ENCODE measurements around the gene SLC35E3. TPM values are rescaled to one million over a fixed set of nuclear protein-coding genes. Genes with fewer than 3 reads are reported as not detected.
"Not testable (repeated sequence)": the region's sequence is repeated elsewhere in the genome, so short reads cannot be mapped to it uniquely, and the experiment has no call there.

Gene SLC35E3
- total and polyA plus RNA-seq, 2 donors = 6.6 to 8.8 TPM

DNA sequence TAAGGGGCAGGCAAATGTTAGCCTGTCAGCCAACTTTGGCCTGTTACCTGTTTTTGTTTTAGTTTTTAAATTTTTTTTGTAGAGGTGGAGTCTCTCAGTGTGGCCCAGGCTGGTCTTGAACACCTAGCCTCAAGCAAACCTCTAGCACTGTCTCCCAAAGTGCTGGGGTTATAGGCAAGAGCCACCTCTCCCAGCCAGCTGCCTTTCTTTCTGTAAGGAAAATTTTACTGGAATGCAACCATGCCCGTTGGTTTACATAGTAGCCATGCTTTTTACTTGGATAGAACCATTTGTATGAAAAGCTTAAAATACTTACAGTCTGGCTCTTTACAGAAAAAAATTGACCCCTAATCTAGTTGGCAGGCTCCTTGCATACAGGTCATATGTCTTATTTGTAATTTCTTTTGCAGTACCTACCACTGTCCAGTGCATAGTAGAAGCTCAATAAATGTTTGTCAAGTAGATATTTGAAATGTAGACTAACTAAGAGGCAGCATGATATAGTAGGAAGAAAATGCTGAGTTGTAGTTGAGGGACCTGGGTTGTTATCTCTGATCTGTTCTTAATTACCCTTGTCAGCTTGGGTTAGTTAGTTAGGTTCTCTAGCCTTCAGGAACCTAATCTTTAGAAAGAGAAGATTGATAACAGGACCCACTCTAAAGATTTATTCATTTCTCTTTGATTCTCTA is 66.7 kb downstream of the SLC35E3 start:
- H3K27ac ChIP-seq (ENCODE audit: low read depth in 1 of 2, low read length in 1 of 2) = no peak overlapping the region

GRCh38 chr12:68813242-68813593 is 67.2 kb downstream of the SLC35E3 start:
- Histone ChIP-seq H3K36me3 (ENCODE audit: control insufficient read depth in 2 of 2, insufficient read depth in 2 of 2, low read length in 1 of 2) (peaks cover 8 to 79% of the 10 kb centered on the region in 2 donors), H3K4me3 (ENCODE audit: low read length in 2 of 2) (no peak overlapping the region), H3K4me1 (ENCODE audit: control insufficient read depth in 2 of 2, insufficient read depth in 2 of 2, low read length in 2 of 2) (peaks cover 0 to 12% of the 10 kb centered on the region in 2 donors), H3K27ac (ENCODE audit: low read depth in 1 of 2, low read length in 1 of 2) (no peak overlapping the region), H3K27me3 (ENCODE audit: control insufficient read depth in 2 of 2, insufficient read depth in 1 of 2, low read length in 1 of 2) (no peaks in the 10 kb centered on the region), H3K9me3 (ENCODE audit: control insufficient read depth in 2 of 2, insufficient read depth in 1 of 2, low read length in 1 of 2) (no peaks in the 10 kb centered on the region)
- no peak for DNase-seq (ENCODE audit: low read depth in 6 of 9, low spot score in 9 of 9)
- WGBS = 95% methylated on average over 2 of the region's 2 CpGs

More for the DNA sequence above, 66.7 kb downstream of the SLC35E3 start:
- Histone ChIP-seq H3K4me3 (ENCODE audit: low read length in 2 of 2) (no peak overlapping the region), H3K9me3 (ENCODE audit: control insufficient read depth in 2 of 2, insufficient read depth in 1 of 2, low read length in 1 of 2) (no peaks in the 10 kb centered on the region), H3K36me3 (ENCODE audit: control insufficient read depth in 2 of 2, insufficient read depth in 2 of 2, low read length in 1 of 2) (peaks cover 8 to 75% of the 10 kb centered on the region in 2 donors), H3K4me1 (ENCODE audit: control insufficient read depth in 2 of 2, insufficient read depth in 2 of 2, low read length in 2 of 2) (peaks cover 0 to 12% of the 10 kb centered on the region in 2 donors), H3K27me3 (ENCODE audit: control insufficient read depth in 2 of 2, insufficient read depth in 1 of 2, low read length in 1 of 2) (no peaks in the 10 kb centered on the region)
- WGBS = 95% methylated on average over 1 of the region's 1 CpG
- DNase-seq (ENCODE audit: low read depth in 6 of 9, low spot score in 9 of 9) = no peak

DNA sequence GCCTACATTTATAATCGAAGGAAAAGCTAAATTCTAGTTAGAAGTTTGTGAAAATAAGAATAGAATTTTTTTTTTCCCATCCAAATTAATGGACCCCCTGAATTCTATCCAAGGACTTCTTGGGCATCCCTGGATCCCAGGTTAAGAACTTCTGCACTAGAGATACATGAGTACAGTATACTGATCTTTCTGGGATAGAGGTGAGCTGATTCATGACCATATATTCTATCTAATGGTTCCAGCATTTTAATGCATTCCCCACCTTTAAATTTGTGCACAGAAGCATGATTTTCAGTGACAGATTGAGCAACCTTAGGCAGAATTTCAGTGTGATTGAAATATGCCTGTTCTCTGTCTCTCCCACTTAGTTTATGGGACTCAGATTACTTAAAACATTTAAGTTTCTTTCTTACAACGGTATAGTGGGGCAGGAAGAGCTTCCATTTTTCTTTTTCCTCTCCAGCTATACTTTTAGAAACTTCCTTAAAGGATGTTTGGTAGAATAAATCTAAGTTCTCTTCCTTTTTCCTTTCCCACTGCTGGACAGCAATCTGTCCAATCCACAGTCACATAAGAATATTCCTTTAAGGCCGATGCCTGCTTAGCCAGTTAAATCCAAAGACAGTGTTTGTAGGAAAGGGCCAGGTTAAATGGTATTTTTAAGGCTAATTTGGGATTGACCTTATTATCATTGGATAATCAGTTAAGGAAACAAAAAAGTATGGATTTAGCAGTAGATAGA is 68.7 kb downstream of the SLC35E3 start:
- peaks cover 0 to 6% of the 10 kb centered on the region in 2 donors for H3K4me1 ChIP-seq (ENCODE audit: control insufficient read depth in 2 of 2, insufficient read depth in 2 of 2, low read length in 2 of 2)

GRCh38 chr12:68815232-68815927 is 69.4 kb downstream of the SLC35E3 start:
- Histone ChIP-seq H3K36me3 (ENCODE audit: control insufficient read depth in 2 of 2, insufficient read depth in 2 of 2, low read length in 1 of 2) (peaks cover 4 to 81% of the 10 kb centered on the region in 2 donors), H3K27ac (ENCODE audit: low read depth in 1 of 2, low read length in 1 of 2) (no peak overlapping the region)
- WGBS = 95% methylated on average over 5 of the region's 5 CpGs

More for the DNA sequence above, 68.7 kb downstream of the SLC35E3 start:
- Histone ChIP-seq H3K27ac (ENCODE audit: low read depth in 1 of 2, low read length in 1 of 2) (no peak overlapping the region), H3K4me3 (ENCODE audit: low read length in 2 of 2) (no peak overlapping the region), H3K9me3 (ENCODE audit: control insufficient read depth in 2 of 2, insufficient read depth in 1 of 2, low read length in 1 of 2) (no peaks in the 10 kb centered on the region), H3K36me3 (ENCODE audit: control insufficient read depth in 2 of 2, insufficient read depth in 2 of 2, low read length in 1 of 2) (peaks cover 8 to 82% of the 10 kb centered on the region in 2 donors), H3K27me3 (ENCODE audit: control insufficient read depth in 2 of 2, insufficient read depth in 1 of 2, low read length in 1 of 2) (no peaks in the 10 kb centered on the region)
- WGBS = 82% methylated on average over 3 of the region's 3 CpGs
- DNase-seq (ENCODE audit: low read depth in 6 of 9, low spot score in 9 of 9) = no peak

DNA sequence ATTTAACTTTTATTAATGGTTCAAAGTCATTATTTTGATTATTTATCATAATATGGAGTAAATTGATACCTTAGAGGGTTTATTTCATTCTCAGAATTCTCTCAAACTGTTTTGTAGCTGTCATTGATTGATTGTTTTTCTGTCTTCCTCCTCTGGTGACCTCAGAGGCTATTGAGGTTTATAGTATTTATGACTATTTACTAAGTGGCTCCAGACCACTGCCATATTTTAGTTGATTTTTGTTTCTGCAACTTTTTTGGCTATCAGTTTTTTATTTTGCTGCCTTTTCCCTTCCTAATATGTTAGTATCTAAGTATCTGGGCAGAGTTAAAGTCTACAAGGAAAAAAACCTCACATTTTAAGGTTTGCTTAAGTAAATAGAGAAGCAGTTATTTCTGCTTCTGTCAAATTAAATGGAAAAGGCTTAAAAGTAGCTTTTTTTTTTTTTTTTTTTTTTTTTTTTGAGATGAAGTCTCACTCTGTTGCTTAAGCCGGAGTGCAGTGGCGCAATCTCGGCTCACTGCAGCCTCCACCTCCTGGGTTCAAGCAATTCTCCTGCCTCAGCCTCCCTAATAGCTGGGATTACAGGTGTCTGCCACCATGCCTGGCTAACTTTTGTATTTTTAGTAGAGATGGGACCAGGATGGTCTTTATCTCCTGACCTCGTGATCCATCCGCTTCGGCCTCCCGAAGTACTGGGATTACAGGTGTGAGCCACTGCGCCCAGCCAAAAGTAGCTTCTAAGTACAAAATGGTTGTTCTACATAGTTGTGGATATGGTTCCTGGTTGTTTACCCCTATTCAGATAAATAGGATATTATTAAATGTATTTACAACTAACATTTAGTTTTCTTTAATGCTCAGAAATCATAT is 70.2 kb downstream of the SLC35E3 start:
- WGBS = over 99% methylated on average over 8 of the region's 8 CpGs
- no peaks in the 10 kb centered on the region for H3K27me3 ChIP-seq (ENCODE audit: control insufficient read depth in 2 of 2, insufficient read depth in 1 of 2, low read length in 1 of 2)
- DNase-seq (ENCODE audit: low read depth in 6 of 9, low spot score in 9 of 9) = no peak
- H3K4me3 ChIP-seq (ENCODE audit: low read length in 2 of 2) = no peak overlapping the region
- no peak overlapping the region for H3K27ac ChIP-seq (ENCODE audit: low read depth in 1 of 2, low read length in 1 of 2)
- H3K36me3 ChIP-seq (ENCODE audit: control insufficient read depth in 2 of 2, insufficient read depth in 2 of 2, low read length in 1 of 2) = peaks cover 6 to 85% of the 10 kb centered on the region in 2 donors
- no peaks in the 10 kb centered on the region for H3K9me3 ChIP-seq (ENCODE audit: control insufficient read depth in 2 of 2, insufficient read depth in 1 of 2, low read length in 1 of 2)
- peaks cover 0 to 3% of the 10 kb centered on the region in 2 donors for H3K4me1 ChIP-seq (ENCODE audit: control insufficient read depth in 2 of 2, insufficient read depth in 2 of 2, low read length in 2 of 2)

More at GRCh38 chr12:68815232-68815927, 69.4 kb downstream of the SLC35E3 start:
- no peaks in the 10 kb centered on the region for H3K9me3 ChIP-seq (ENCODE audit: control insufficient read depth in 2 of 2, insufficient read depth in 1 of 2, low read length in 1 of 2)
- DNase-seq (ENCODE audit: low read depth in 6 of 9, low spot score in 9 of 9) = no peak
- H3K4me1 ChIP-seq (ENCODE audit: control insufficient read depth in 2 of 2, insufficient read depth in 2 of 2, low read length in 2 of 2) = peaks cover 0 to 3% of the 10 kb centered on the region in 2 donors
- no peaks in the 10 kb centered on the region for H3K27me3 ChIP-seq (ENCODE audit: control insufficient read depth in 2 of 2, insufficient read depth in 1 of 2, low read length in 1 of 2)
- H3K4me3 ChIP-seq (ENCODE audit: low read length in 2 of 2) = no peak overlapping the region

DNA sequence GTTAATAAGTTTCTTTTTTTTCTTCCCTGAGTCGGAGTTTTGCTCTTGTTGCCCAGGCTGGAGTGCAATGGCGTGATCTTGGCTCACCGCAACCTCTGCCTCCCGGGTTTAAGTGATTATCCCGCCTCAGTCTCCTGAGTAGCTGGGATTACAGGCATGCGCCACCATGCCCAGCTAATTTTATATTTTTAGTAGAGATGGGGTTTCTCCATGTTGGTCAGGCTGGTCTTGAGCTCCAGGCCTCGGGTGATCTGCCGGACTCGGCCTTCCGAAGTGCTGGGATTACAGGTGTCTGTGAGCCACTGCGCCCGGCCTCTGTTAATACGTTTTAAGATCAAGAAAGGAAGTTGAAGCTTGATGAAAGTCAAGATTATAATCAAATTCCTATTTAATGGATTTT is 73.5 kb downstream of the SLC35E3 start:
- WGBS = 97% methylated on average over 13 of the region's 13 CpGs
- not testable (repeated sequence) for H3K27ac ChIP-seq (ENCODE audit: low read depth in 1 of 2, low read length in 1 of 2); H3K4me3 ChIP-seq (ENCODE audit: low read length in 2 of 2); H3K4me1 ChIP-seq (ENCODE audit: control insufficient read depth in 2 of 2, insufficient read depth in 2 of 2, low read length in 2 of 2); DNase-seq (ENCODE audit: low read depth in 6 of 9, low spot score in 9 of 9); H3K27me3 ChIP-seq (ENCODE audit: control insufficient read depth in 2 of 2, insufficient read depth in 1 of 2, low read length in 1 of 2); H3K9me3 ChIP-seq (ENCODE audit: control insufficient read depth in 2 of 2, insufficient read depth in 1 of 2, low read length in 1 of 2)
- peaks cover 23 to 82% of the 10 kb centered on the region in 2 donors for H3K36me3 ChIP-seq (ENCODE audit: control insufficient read depth in 2 of 2, insufficient read depth in 2 of 2, low read length in 1 of 2)

- Histone ChIP-seq H3K4me3 (ENCODE audit: low read length in 2 of 2) (no peak overlapping the region), H3K27me3 (ENCODE audit: control insufficient read depth in 2 of 2, insufficient read depth in 1 of 2, low read length in 1 of 2) (no peaks in the 10 kb centered on the region), H3K4me1 (ENCODE audit: control insufficient read depth in 2 of 2, insufficient read depth in 2 of 2, low read length in 2 of 2) (no peaks in the 10 kb centered on the region), H3K9me3 (ENCODE audit: control insufficient read depth in 2 of 2, insufficient read depth in 1 of 2, low read length in 1 of 2) (no peaks in the 10 kb centered on the region), H3K36me3 (ENCODE audit: control insufficient read depth in 2 of 2, insufficient read depth in 2 of 2, low read length in 1 of 2) (peaks cover 30 to 79% of the 10 kb centered on the region in 2 donors), H3K27ac (ENCODE audit: low read depth in 1 of 2, low read length in 1 of 2) (no peak overlapping the region)
- no peak for DNase-seq (ENCODE audit: low read depth in 6 of 9, low spot score in 9 of 9)
- WGBS = 94% methylated on average over 6 of the region's 6 CpGs
Observed at GRCh38 chr12:68821357-68822188, 75.6 kb downstream of the SLC35E3 start.

DNA sequence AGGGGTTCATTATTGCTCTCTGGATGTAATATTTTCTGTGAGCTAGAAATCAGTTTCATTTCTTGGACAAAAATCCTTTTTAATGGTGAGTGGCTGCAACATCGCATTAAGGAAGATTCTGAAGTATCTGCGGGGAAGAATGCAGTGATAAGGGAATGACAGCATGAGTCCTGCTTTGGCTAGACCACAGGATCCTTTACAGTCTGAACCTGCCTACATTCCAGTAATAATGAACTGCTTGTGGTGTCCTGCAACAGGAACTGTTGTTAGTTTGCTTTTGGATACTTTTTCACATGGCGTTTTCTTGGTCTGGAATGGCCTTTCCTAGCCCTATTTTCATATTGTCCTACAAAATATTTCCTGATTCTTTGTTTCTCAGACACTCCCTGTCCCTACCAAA is 77.7 kb downstream of the SLC35E3 start:
- WGBS = over 99% methylated on average over 3 of the region's 3 CpGs

More for the DNA sequence above, 77.7 kb downstream of the SLC35E3 start:
- Histone ChIP-seq H3K4me1 (ENCODE audit: control insufficient read depth in 2 of 2, insufficient read depth in 2 of 2, low read length in 2 of 2) (no peaks in the 10 kb centered on the region), H3K27ac (ENCODE audit: low read depth in 1 of 2, low read length in 1 of 2) (peak overlapping the region in 1 of 2 donors; percentile 18), H3K9me3 (ENCODE audit: control insufficient read depth in 2 of 2, insufficient read depth in 1 of 2, low read length in 1 of 2) (no peaks in the 10 kb centered on the region), H3K27me3 (ENCODE audit: control insufficient read depth in 2 of 2, insufficient read depth in 1 of 2, low read length in 1 of 2) (no peaks in the 10 kb centered on the region), H3K36me3 (ENCODE audit: control insufficient read depth in 2 of 2, insufficient read depth in 2 of 2, low read length in 1 of 2) (peaks cover 39 to 71% of the 10 kb centered on the region in 2 donors), H3K4me3 (ENCODE audit: low read length in 2 of 2) (no peak overlapping the region)
- no peak for DNase-seq (ENCODE audit: low read depth in 6 of 9, low spot score in 9 of 9)
